OCI-LY3 (cell line): ENCODE results near the gene NPC2.
A peak's percentile ranks its signal among the peaks of the same experiment; 100 is the strongest.

ENCODE experiments used
- EZH2phosphoT487 ChIP-seq: fragments of 200-600 bp; shearing (Covaris generic); IDR thresholded peaks from 2 replicates; pipeline ENCODE4 v1.6.1; 2018; ENCODE audit warnings: antibody characterized with exemption, mixed run types, low read depth
- TF ChIP-seq, protein P1 (sequence below): fragments of 200-600, 300-600 bp; sonication (generic); IDR thresholded peaks from 2 replicates; pipeline ENCODE4 v1.5.1; 2014; ENCODE audit warnings: antibody characterized with exemption, low read length, low read depth

- TF ChIP-seq, protein P1, sequence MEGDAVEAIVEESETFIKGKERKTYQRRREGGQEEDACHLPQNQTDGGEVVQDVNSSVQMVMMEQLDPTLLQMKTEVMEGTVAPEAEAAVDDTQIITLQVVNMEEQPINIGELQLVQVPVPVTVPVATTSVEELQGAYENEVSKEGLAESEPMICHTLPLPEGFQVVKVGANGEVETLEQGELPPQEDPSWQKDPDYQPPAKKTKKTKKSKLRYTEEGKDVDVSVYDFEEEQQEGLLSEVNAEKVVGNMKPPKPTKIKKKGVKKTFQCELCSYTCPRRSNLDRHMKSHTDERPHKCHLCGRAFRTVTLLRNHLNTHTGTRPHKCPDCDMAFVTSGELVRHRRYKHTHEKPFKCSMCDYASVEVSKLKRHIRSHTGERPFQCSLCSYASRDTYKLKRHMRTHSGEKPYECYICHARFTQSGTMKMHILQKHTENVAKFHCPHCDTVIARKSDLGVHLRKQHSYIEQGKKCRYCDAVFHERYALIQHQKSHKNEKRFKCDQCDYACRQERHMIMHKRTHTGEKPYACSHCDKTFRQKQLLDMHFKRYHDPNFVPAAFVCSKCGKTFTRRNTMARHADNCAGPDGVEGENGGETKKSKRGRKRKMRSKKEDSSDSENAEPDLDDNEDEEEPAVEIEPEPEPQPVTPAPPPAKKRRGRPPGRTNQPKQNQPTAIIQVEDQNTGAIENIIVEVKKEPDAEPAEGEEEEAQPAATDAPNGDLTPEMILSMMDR, result peak; percentile 58
- TF ChIP-seq EZH2phosphoT487, result no peak
Observed at GRCh38 chr14:74491956-74492775, 939 bp downstream of the NPC2 start.
